ENCODE measurements around the gene KCND2.

GRCh38 chr7:120617275-120617674 lies 344.3 kb downstream of the KCND2 start:
- no peak for TF ChIP-seq TEAD4 (IDR thresholded peaks at IDR 0.05)
- TF ChIP-seq, protein P1, sequence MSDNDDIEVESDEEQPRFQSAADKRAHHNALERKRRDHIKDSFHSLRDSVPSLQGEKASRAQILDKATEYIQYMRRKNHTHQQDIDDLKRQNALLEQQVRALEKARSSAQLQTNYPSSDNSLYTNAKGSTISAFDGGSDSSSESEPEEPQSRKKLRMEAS (IDR thresholded peaks at IDR 0.05): no peak
